Measurements from ENCODE around the gene LMF1. TPM values are rescaled to one million over a fixed set of nuclear protein-coding genes. Genes with fewer than 3 reads are reported as not detected.

LMF1 gene
- total RNA-seq, 1 experiment from 2014 or later, result 12.8 TPM

GRCh38 chr16:997440-998051 lies 26.8 kb upstream of the LMF1 start:
- BruUV-seq (replicated peaks), result no TSS peak
- no peaks in the 10 kb centered on the region for H3K9me2 ChIP-seq (ENCODE audit: insufficient read depth)
- ATAC-seq (peak; percentile 76), DNase-seq (ENCODE audit: low read depth, low spot score) (no peak)
- H3K4me1 ChIP-seq (ENCODE audit: control insufficient read depth in 1 of 2, insufficient read depth in 2 of 2, low read length in 2 of 2), result peaks cover 22 to 27% of the 10 kb centered on the region in 2 experiments
- ChIA-PET RAD21 (ENCODE audit: low non-redundant PET in 1 of 2, low total read pairs in 2 of 2, uncharacterized antibody in 2 of 2, unreplicated experiment in 2 of 2) (no interaction called here), POLR2A (no interaction called here), CTCF (no interaction called here)
- TF ChIP-seq SIN3A (IDR thresholded peaks at IDR 0.05; ENCODE audit: low read depth), result no peak
- TF ChIP-seq ZBTB33 (IDR thresholded peaks at IDR 0.05; ENCODE audit: extremely low read depth, insufficient replicate concordance, low read length), result no peak
- TF ChIP-seq REST (IDR thresholded peaks at IDR 0.05; ENCODE audit: low read depth), result no peak
- 0 out of 2 replicates have a peak, but pooled peaks have one; percentile 17 for TF ChIP-seq POLR2AphosphoS5 (IDR thresholded peaks at IDR 0.05; ENCODE audit: low read depth, low read length)
- no peak for TF ChIP-seq YY1 (IDR thresholded peaks at IDR 0.05; ENCODE audit: extremely low read depth, insufficient replicate concordance, low read depth, low read length)
- no peak for TF ChIP-seq ZFX (IDR thresholded peaks at IDR 0.05)
- TF ChIP-seq SP1 (IDR thresholded peaks at IDR 0.05; ENCODE audit: low read depth), result no peak
- peak overlapping the region; percentile 31 for H2AFZ ChIP-seq (ENCODE audit: low read depth, low read length, poor library complexity, severe bottlenecking)
- H3K36me3 ChIP-seq (ENCODE audit: control insufficient read depth in 1 of 2, insufficient read depth in 2 of 2, low read length in 2 of 2), result no peaks in the 10 kb centered on the region
- H3K9ac ChIP-seq (ENCODE audit: low read length), result peak overlapping the region; percentile 16; the same call in 1 of the 2 replicates
- H3K9me3 ChIP-seq (ENCODE audit: control insufficient read depth in 1 of 2, insufficient read depth in 1 of 2, low read depth in 1 of 2, low read length in 2 of 2), result no peaks in the 10 kb centered on the region; a peak in 1 of 4 replicates
- H3K27me3 ChIP-seq (ENCODE audit: insufficient read depth, low read length), result peaks cover 75% of the 10 kb centered on the region
- H3K27ac ChIP-seq (ENCODE audit: low read depth, low read length), result no peak overlapping the region; the same call in 1 of the 2 replicates
- H3K4me3 ChIP-seq (replicated peaks in 1 of 2; ENCODE audit: low read depth in 1 of 2, low read length in 2 of 2), result peak overlapping the region; percentile 25 to 50
- no peaks in the 10 kb centered on the region for H3K79me2 ChIP-seq (ENCODE audit: insufficient read depth, low read length)
- H3K4me2 ChIP-seq (ENCODE audit: low read length), result peak overlapping the region; percentile 85
- intact Hi-C loops (cut with micrococcal nuclease), result no loop called here
- no peaks in the 10 kb centered on the region for H4K20me1 ChIP-seq (ENCODE audit: insufficient read depth)

Measured in HCT116 (cell line).